Endothelial cell of umbilical vein (primary cell): ENCODE measurements around the gene DMRT1. TPM values are rescaled to one million over a fixed set of nuclear protein-coding genes. Genes with fewer than 3 reads are reported as not detected.

Experiments used
- BruUV-seq: library from RNA; stranded (reverse); fragments of 400-500 nt; replicated peaks from 2 replicates; lab custom pipeline; 2021; lab: Mats Ljungman, UMichigan
- CTCF ChIA-PET: fragments of 300-600, 350-600 bp; sonication (Branson Sonifier 250); formaldehyde crosslinking; loops from one replicate; lab custom pipeline; 2021; ENCODE audit warnings: antibody characterized with exemption, inconsistent platforms; lab: Charles Lee
- POLR2A ChIA-PET: fragments of 300-600, 350-600 bp; sonication (Branson Sonifier 250); formaldehyde crosslinking; loops from one replicate; lab custom pipeline; 2021; ENCODE audit warnings: antibody characterized with exemption, inconsistent platforms; lab: Charles Lee
- DNase-seq: peaks from one replicate; pipeline ENCODE4 v3.0.0-alpha.2; 2011; ENCODE audit warnings: low read depth, low spot score
- FAIRE-seq: peaks from 2 replicates; lab custom pipeline; 2011; peaks lifted over from hg19 to GRCh38; lab: Jason Lieb, UNC
- H2AFZ ChIP-seq: 2 replicates; pipeline ENCODE4 v1.6.0; 2012; ENCODE audit warnings: low read depth, low read length, control low read depth, inconsistent platforms
- H3K27ac ChIP-seq: 2 replicates; pipeline ENCODE4 v1.5.1; 2011; ENCODE audit warnings: low read depth, mild to moderate bottlenecking, control low read depth, low read length, moderate library complexity; ENCODE audit not compliant: insufficient read depth
- H3K27me3 ChIP-seq, 2 experiments: 2 replicates each; pipeline versions ENCODE4 v1.6.0 to v1.6.1; 2011; ENCODE audit warnings: low read length in 2 of 2, mixed read lengths in 1 of 2; ENCODE audit not compliant: control insufficient read depth in 2 of 2, insufficient read depth in 2 of 2
- H3K36me3 ChIP-seq, 2 experiments: 2 replicates in 1 of 2; 3 replicates in 1 of 2; pipeline ENCODE4 v1.5.1; 2011; ENCODE audit warnings: low read length in 2 of 2, mild to moderate bottlenecking in 1 of 2, moderate library complexity in 1 of 2; ENCODE audit not compliant: control insufficient read depth in 2 of 2, insufficient read depth in 2 of 2; ENCODE audit errors: extremely low read depth in 1 of 2
- H3K4me1 ChIP-seq: 3 replicates; pipeline ENCODE4 v1.5.1; 2011; ENCODE audit warnings: mild to moderate bottlenecking, low read length; ENCODE audit not compliant: control insufficient read depth, insufficient read depth; ENCODE audit errors: extremely low read depth
- H3K4me2 ChIP-seq: 2 replicates; pipeline ENCODE4 v1.6.1; 2011; ENCODE audit warnings: low read length, control low read depth, mixed read lengths; ENCODE audit not compliant: insufficient read depth
- H3K4me3 ChIP-seq, 3 experiments: fragments of 200-600 bp in 1 of 3; sonication (generic), shearing (Covaris generic) in 1 of 3; replicated peaks in 1 of 3; 2 replicates each; pipeline ENCODE4 v1.5.1; 2011 to 2016; ENCODE audit warnings: control low read depth in 3 of 3, low read length in 3 of 3, mild to moderate bottlenecking in 2 of 3, inconsistent platforms in 1 of 3, low read depth in 1 of 3, moderate library complexity in 1 of 3; ENCODE audit not compliant: insufficient read depth in 1 of 3
- H3K79me2 ChIP-seq: 2 replicates; pipeline ENCODE4 v1.6.0; 2012; ENCODE audit warnings: low read length, inconsistent platforms; ENCODE audit not compliant: control insufficient read depth, insufficient read depth
- H3K9ac ChIP-seq: replicated peaks from 2 replicates; pipeline ENCODE3; 2011; ENCODE audit warnings: low read length, control low read depth; ENCODE audit not compliant: insufficient read depth; ENCODE audit errors: extremely low read depth
- H3K9me1 ChIP-seq: replicated peaks from 3 replicates; pipeline ENCODE4 v1.6.0; 2011; ENCODE audit warnings: mild to moderate bottlenecking, low read length; ENCODE audit not compliant: control insufficient read depth, insufficient read depth; ENCODE audit errors: extremely low read depth
- H3K9me3 ChIP-seq: replicated peaks from 2 replicates; pipeline ENCODE4 v1.5.1; 2012; ENCODE audit warnings: low read length, inconsistent platforms; ENCODE audit not compliant: control insufficient read depth, insufficient read depth
- H4K20me1 ChIP-seq: replicated peaks from 2 replicates; pipeline ENCODE3; 2011; ENCODE audit warnings: mild to moderate bottlenecking, low read length; ENCODE audit not compliant: control insufficient read depth, insufficient read depth; ENCODE audit errors: extremely low read depth
- EZH2 ChIP-seq: IDR thresholded peaks from 2 replicates; pipeline ENCODE4 v1.6.1; 2012; ENCODE audit warnings: borderline replicate concordance, low read depth, mild to moderate bottlenecking, moderate library complexity, low read length, inconsistent platforms; ENCODE audit not compliant: severe bottlenecking
- FOS ChIP-seq: IDR thresholded peaks from 2 replicates; pipeline ENCODE4 v1.6.1; 2011; ENCODE audit warnings: mild to moderate bottlenecking, low read length, moderate library complexity, borderline replicate concordance; ENCODE audit not compliant: insufficient read depth
- GATA2 ChIP-seq: IDR thresholded peaks from 2 replicates; pipeline ENCODE4 v1.7.0; 2011; ENCODE audit warnings: low read depth, mild to moderate bottlenecking, moderate library complexity, mixed read lengths, low read length; ENCODE audit not compliant: insufficient read length, insufficient read depth
- JUN ChIP-seq: IDR thresholded peaks from 2 replicates; pipeline ENCODE4 v1.6.1; 2011; ENCODE audit warnings: borderline replicate concordance, low read depth; ENCODE audit not compliant: insufficient read length, insufficient read depth
- MYC ChIP-seq: IDR thresholded peaks from one replicate; pipeline ENCODE4 v1.6.1; 2011; ENCODE audit warnings: mild to moderate bottlenecking, low read depth, low read length
- POLR2A ChIP-seq: IDR thresholded peaks from 2 replicates; pipeline ENCODE4 v1.6.1; 2012; ENCODE audit warnings: low read depth, mild to moderate bottlenecking, control low read depth, low read length
- POLR2AphosphoS5 ChIP-seq: IDR thresholded peaks from 2 replicates; pipeline ENCODE4 v1.6.1; 2012; ENCODE audit warnings: low read depth, mild to moderate bottlenecking, control low read depth, low read length, moderate library complexity; ENCODE audit not compliant: insufficient read depth
- dilution Hi-C: fragments of 300-500 bp; cut with MboI; formaldehyde crosslinking; loops from one replicate; pipeline ENCODE4 v1.15.0; 2019; ENCODE audit warnings: low sequenced_read_pairs; ENCODE audit not compliant: extremely low pct_ligation_motif_present
- intact Hi-C: fragments of 100-400 bp; cut with micrococcal nuclease; formaldehyde crosslinking; loops from one replicate; pipeline ENCODE4 v1.10.0; 2022
- polyA plus RNA-seq, 4 experiments: library from polyadenylated mRNA; depleted of rRNA in 3 of 4; stranded (reverse) in 3 of 4; unstranded in 1 of 4; fragments of >200 nt; gene quantifications; 2 replicates each; pipeline versions ENCODE4 v1.2.1 to v1.2.3, GENCODE V29; 2011 to 2012; ENCODE audit warnings: missing spikeins in 1 of 4
- total RNA-seq: library from RNA; stranded (reverse); gene quantifications from 2 replicates; pipeline ENCODE4 v1.2.3, GENCODE V29; 2021
- TF ChIP-seq, protein P1 (sequence below), 2 donors: IDR thresholded peaks; 1 replicate in 1 of 2; 2 replicates in 1 of 2; pipeline ENCODE4 v1.5.1; 2011; ENCODE audit warnings: low read length in 2 of 2, mild to moderate bottlenecking in 2 of 2, moderate library complexity in 2 of 2, control low read depth in 1 of 2, inconsistent platforms in 1 of 2, low read depth in 1 of 2; ENCODE audit not compliant: insufficient read depth in 1 of 2; ENCODE audit errors: extremely low read depth in 1 of 2
- TF ChIP-seq, protein P2 (sequence below): IDR thresholded peaks from 2 replicates; pipeline ENCODE4 v1.6.1; 2011; ENCODE audit not compliant: insufficient read depth, insufficient read length

The DMRT1 gene
- total and polyA plus RNA-seq, 2 donors (not counting 3 experiments of a cell fraction or from before 2014, with no cell fraction given): 0.08 to 0.20 TPM

DNA sequence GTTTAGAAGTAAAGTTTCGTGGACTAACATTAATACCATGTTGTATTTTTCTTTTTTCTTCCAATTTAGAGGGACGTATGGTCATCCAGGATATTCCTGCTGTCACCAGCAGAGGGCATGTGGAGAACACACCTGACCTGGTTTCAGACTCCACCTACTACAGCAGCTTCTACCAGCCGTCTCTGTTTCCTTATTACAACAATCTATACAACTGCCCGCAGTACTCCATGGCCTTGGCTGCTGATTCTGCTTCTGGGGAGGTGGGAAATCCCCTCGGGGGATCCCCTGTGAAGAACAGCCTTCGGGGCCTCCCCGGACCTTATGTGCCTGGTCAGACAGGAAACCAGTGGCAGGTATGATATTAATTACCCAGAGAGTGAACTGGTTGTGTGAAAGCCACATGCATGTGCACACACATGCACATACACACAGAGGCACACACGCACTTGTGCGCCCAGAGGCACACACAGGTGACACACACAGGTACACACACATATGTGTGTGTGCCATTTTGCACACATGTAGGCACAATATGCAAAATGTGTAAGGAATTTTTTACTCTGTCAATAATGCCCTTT, 52.4 kb downstream of the DMRT1 start:
- no peaks in the 10 kb centered on the region for H4K20me1 ChIP-seq
- H3K9me3 ChIP-seq: no peaks in the 10 kb centered on the region
- H3K27me3 ChIP-seq: no peaks in the 10 kb centered on the region
- H3K36me3 ChIP-seq: no peaks in the 10 kb centered on the region
- FAIRE-seq (peak; percentile 77), DNase-seq (peak; percentile 34)
- no peak overlapping the region for H2AFZ ChIP-seq
- ChIA-PET CTCF (interaction anchor here (1.3 to 3.6 kb wide), 4 partner anchors 111 to 547 kb away, joined by 3 to 50 read pairs (median 19); no protein-coding TSS in a partner anchor), POLR2A (no interaction called here)
- BruUV-seq: no TSS peak
- no peaks in the 10 kb centered on the region for H3K9me1 ChIP-seq
- no peak overlapping the region for H3K4me3 ChIP-seq
- no peak overlapping the region for H3K9ac ChIP-seq
- TF ChIP-seq, protein P1, sequence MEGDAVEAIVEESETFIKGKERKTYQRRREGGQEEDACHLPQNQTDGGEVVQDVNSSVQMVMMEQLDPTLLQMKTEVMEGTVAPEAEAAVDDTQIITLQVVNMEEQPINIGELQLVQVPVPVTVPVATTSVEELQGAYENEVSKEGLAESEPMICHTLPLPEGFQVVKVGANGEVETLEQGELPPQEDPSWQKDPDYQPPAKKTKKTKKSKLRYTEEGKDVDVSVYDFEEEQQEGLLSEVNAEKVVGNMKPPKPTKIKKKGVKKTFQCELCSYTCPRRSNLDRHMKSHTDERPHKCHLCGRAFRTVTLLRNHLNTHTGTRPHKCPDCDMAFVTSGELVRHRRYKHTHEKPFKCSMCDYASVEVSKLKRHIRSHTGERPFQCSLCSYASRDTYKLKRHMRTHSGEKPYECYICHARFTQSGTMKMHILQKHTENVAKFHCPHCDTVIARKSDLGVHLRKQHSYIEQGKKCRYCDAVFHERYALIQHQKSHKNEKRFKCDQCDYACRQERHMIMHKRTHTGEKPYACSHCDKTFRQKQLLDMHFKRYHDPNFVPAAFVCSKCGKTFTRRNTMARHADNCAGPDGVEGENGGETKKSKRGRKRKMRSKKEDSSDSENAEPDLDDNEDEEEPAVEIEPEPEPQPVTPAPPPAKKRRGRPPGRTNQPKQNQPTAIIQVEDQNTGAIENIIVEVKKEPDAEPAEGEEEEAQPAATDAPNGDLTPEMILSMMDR (IDR thresholded peaks at IDR 0.05; ENCODE audit: extremely low read depth in 1 of 2, insufficient read depth in 1 of 2, low read depth in 1 of 2, low read length in 2 of 2): peak; percentile 63 to 66
- no peak for TF ChIP-seq POLR2A
- intact Hi-C loops: loop anchor here (1.0 to 5.0 kb wide), 3 partner anchors 111 to 282 kb away; no protein-coding TSS in a partner anchor
- dilution Hi-C loops: no loop called here
- no peaks in the 10 kb centered on the region for H3K79me2 ChIP-seq
- H3K4me2 ChIP-seq: no peak overlapping the region
- H3K4me1 ChIP-seq: no peaks in the 10 kb centered on the region
- H3K27ac ChIP-seq: no peak overlapping the region

DNA sequence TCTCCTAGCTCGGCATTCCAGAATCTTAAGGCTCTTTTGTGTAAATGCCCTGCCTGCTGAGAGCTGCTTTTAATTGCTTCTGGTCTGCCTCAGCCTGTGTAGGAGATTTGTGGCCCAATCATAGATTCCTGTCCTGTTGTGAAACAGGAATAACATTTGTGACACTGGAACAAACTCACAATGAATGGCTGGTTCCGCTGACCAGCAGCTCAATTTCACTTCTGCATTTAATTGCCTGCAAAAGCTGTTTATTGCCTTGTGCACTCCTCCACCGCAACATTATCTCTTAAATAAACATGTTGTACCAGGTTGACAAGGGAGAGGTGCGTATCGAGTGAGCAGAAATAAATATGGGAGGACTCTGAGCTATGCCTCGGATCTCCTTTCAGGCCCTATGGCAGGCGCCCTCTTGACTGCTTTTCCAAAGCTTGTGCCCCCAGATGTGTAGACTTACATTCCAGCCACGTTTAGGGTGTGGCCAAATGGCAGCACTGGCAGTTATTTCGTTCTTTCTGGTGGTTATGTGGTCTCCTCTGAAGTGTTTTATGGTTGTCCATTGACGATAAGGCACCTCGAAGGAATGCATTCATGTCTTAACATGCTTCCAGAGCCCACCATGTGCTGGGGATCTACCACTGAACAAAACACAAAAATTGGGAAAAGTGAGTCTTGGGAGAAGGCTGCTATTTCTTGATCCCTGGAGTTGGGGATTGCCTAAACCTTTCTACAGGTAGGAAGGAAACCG, 58.1 kb downstream of the DMRT1 start:
- DNase-seq (no peak), FAIRE-seq (no peak)
- no peaks in the 10 kb centered on the region for H3K9me3 ChIP-seq
- TF ChIP-seq JUN (no peak), MYC (no peak), POLR2AphosphoS5 (no peak), EZH2 (no peak), GATA2 (no peak), FOS (no peak), POLR2A (no peak)
- TF ChIP-seq, protein P2, sequence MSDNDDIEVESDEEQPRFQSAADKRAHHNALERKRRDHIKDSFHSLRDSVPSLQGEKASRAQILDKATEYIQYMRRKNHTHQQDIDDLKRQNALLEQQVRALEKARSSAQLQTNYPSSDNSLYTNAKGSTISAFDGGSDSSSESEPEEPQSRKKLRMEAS: no peak
- TF ChIP-seq, protein P1 (IDR thresholded peaks at IDR 0.05; ENCODE audit: extremely low read depth in 1 of 2, insufficient read depth in 1 of 2, low read depth in 1 of 2, low read length in 2 of 2): no peak
- ChIA-PET CTCF (interaction anchor here (1.2 to 4.9 kb wide), 3 partner anchors 29 to 110 kb away, joined by 3 to 15 read pairs (median 6); no protein-coding TSS in a partner anchor), POLR2A (no interaction called here)
- H3K9ac ChIP-seq: no peak overlapping the region
- no peak overlapping the region for H2AFZ ChIP-seq
- no TSS peak for BruUV-seq
- H3K27ac ChIP-seq: no peak overlapping the region
- no peaks in the 10 kb centered on the region for H3K79me2 ChIP-seq
- intact Hi-C loops (no loop called here), dilution Hi-C loops (no loop called here)
- no peaks in the 10 kb centered on the region for H3K4me1 ChIP-seq
- no peaks in the 10 kb centered on the region for H3K9me1 ChIP-seq
- peaks cover 2 to 3% of the 10 kb centered on the region in 2 experiments for H3K27me3 ChIP-seq
- H3K4me3 ChIP-seq: no peak overlapping the region
- no peaks in the 10 kb centered on the region for H3K36me3 ChIP-seq
- H4K20me1 ChIP-seq: no peaks in the 10 kb centered on the region
- no peak overlapping the region for H3K4me2 ChIP-seq
